IMR-90 (cell line): Measurements from ENCODE around the gene TSC22D3. TPM values are rescaled to one million over a fixed set of nuclear protein-coding genes. Genes with fewer than 3 reads are reported as not detected.

Experiments
- ATAC-seq: fragments of 200-7000 bp; cut with Tn5 transposase; 2 replicates; pipeline ENCODE4 v1.9.1; 2020; ENCODE audit warnings: low read depth, mild to moderate bottlenecking, moderate library complexity
- BruUV-seq: library from RNA; stranded (reverse); fragments of 400-500 nt; replicated peaks from 2 replicates; lab custom pipeline; 2021; lab: Mats Ljungman, UMichigan
- CTCF ChIA-PET: fragments of 300-600 bp; formaldehyde crosslinking; extraction: SDS; loops from one replicate; lab custom pipeline; 2021; ENCODE audit warnings: antibody characterized with exemption; lab: Yijun Ruan, JAX
- POLR2A ChIA-PET: fragments of 300-600 bp; sonication (Branson Sonifier 250); formaldehyde crosslinking; loops from one replicate; lab custom pipeline; 2022; ENCODE audit warnings: antibody characterized with exemption; ENCODE audit not compliant: unreplicated experiment; lab: Charles Lee
- DNase-seq: peaks from one replicate; pipeline ENCODE4 v3.0.0; 2013
- H2AFZ ChIP-seq: replicated peaks from 2 replicates; pipeline ENCODE3; 2013; ENCODE audit warnings: low read length, mild to moderate bottlenecking; ENCODE audit not compliant: poor library complexity
- H2AK5ac ChIP-seq: 2 replicates; pipeline ENCODE4 v1.6.1; 2013; ENCODE audit warnings: low read depth, low read length, inconsistent platforms
- H2AK9ac ChIP-seq: replicated peaks from 2 replicates; pipeline ENCODE3; 2013; ENCODE audit warnings: mild to moderate bottlenecking, low read depth, low read length, moderate library complexity; ENCODE audit not compliant: poor library complexity
- H2BK120ac ChIP-seq: 2 replicates; pipeline ENCODE4 v1.6.1; 2013; ENCODE audit warnings: low read depth, low read length, inconsistent platforms
- H2BK15ac ChIP-seq: 3 replicates; pipeline ENCODE4 v1.6.1; 2013; ENCODE audit warnings: low read depth, low read length, inconsistent platforms
- H2BK20ac ChIP-seq: 2 replicates; pipeline ENCODE4 v1.6.1; 2013; ENCODE audit warnings: low read depth, mild to moderate bottlenecking, inconsistent platforms, low read length, moderate library complexity
- H2BK5ac ChIP-seq: 2 replicates; pipeline ENCODE4 v1.6.1; 2013; ENCODE audit warnings: mild to moderate bottlenecking, low read depth, low read length, inconsistent platforms; ENCODE audit not compliant: poor library complexity, severe bottlenecking
- H3K14ac ChIP-seq: replicated peaks from 2 replicates; pipeline ENCODE4 v1.6.1; 2013; ENCODE audit warnings: low read depth, low read length, inconsistent platforms
- H3K18ac ChIP-seq: 2 replicates; pipeline ENCODE4 v1.6.1; 2013; ENCODE audit warnings: low read depth, low read length, control low read depth
- H3K23ac ChIP-seq: 2 replicates; pipeline ENCODE4 v1.6.1; 2013; ENCODE audit warnings: low read depth, low read length, inconsistent platforms
- H3K27ac ChIP-seq: 2 replicates; pipeline ENCODE4 v1.5.1; 2013; ENCODE audit warnings: mild to moderate bottlenecking, control low read depth, low read length; ENCODE audit not compliant: insufficient read depth
- H3K27me3 ChIP-seq: 2 replicates; pipeline ENCODE4 v1.6.1; 2013; ENCODE audit warnings: low read length; ENCODE audit not compliant: control insufficient read depth, insufficient read depth
- H3K36me3 ChIP-seq: 2 replicates; pipeline ENCODE4 v1.6.1; 2013; ENCODE audit warnings: low read length, mixed read lengths; ENCODE audit not compliant: control insufficient read depth, insufficient read depth
- H3K4ac ChIP-seq: 2 replicates; pipeline ENCODE4 v1.6.1; 2013; ENCODE audit warnings: low read depth, low read length, inconsistent platforms
- H3K4me1 ChIP-seq: 2 replicates; pipeline ENCODE4 v1.6.1; 2013; ENCODE audit warnings: low read length, mixed read lengths; ENCODE audit not compliant: control insufficient read depth, insufficient read depth
- H3K4me2 ChIP-seq: 2 replicates; pipeline ENCODE4 v1.6.1; 2013; ENCODE audit warnings: low read depth, mild to moderate bottlenecking, control low read depth, low read length, moderate library complexity
- H3K4me3 ChIP-seq: 2 replicates; pipeline ENCODE4 v1.5.1; 2013; ENCODE audit warnings: low read depth, mild to moderate bottlenecking, control low read depth, low read length, moderate library complexity; ENCODE audit not compliant: insufficient read depth
- H3K56ac ChIP-seq: 2 replicates; pipeline ENCODE4 v1.6.1; 2013; ENCODE audit warnings: low read length, inconsistent platforms; ENCODE audit not compliant: insufficient read depth; ENCODE audit errors: extremely low read depth
- H3K79me1 ChIP-seq, 2 experiments: 2 replicates each; pipeline ENCODE4 v1.6.1; 2013; ENCODE audit warnings: low read length in 2 of 2, inconsistent platforms in 1 of 2, low read depth in 1 of 2
- H3K9ac ChIP-seq: 2 replicates; pipeline ENCODE4 v1.6.1; 2013; ENCODE audit warnings: low read depth, low read length, control low read depth
- H3K9me1 ChIP-seq: 2 replicates; pipeline ENCODE4 v1.6.1; 2013; ENCODE audit warnings: low read length, inconsistent platforms; ENCODE audit not compliant: insufficient read depth
- H3K9me3 ChIP-seq: 2 replicates; pipeline ENCODE4 v1.6.1; 2013; ENCODE audit warnings: low read length; ENCODE audit not compliant: control insufficient read depth, insufficient read depth
- H4K20me1 ChIP-seq: 2 replicates; pipeline ENCODE4 v1.6.1; 2013; ENCODE audit warnings: low read length, inconsistent platforms; ENCODE audit not compliant: insufficient read depth
- H4K5ac ChIP-seq: 2 replicates; pipeline ENCODE4 v1.6.1; 2013; ENCODE audit warnings: mild to moderate bottlenecking, low read depth, low read length, control low read depth
- H4K8ac ChIP-seq, 2 experiments: 2 replicates each; pipeline ENCODE4 v1.6.1; 2013; ENCODE audit warnings: low read depth in 2 of 2, low read length in 2 of 2, control low read depth in 1 of 2, inconsistent platforms in 1 of 2
- H4K91ac ChIP-seq: 2 replicates; pipeline ENCODE4 v1.6.1; 2013; ENCODE audit warnings: low read depth, low read length, inconsistent platforms; ENCODE audit not compliant: insufficient read depth
- RFX5 ChIP-seq: IDR thresholded peaks from 2 replicates; pipeline ENCODE4 v1.8.0; 2012; ENCODE audit warnings: low read depth, mild to moderate bottlenecking, low read length, moderate library complexity
- WGBS, 2 experiments: methylation state at CpG; one replicate each; pipeline versions ENCODE4 v1.1.5 to v1.1.7; 2013; ENCODE audit warnings: missing lambda C conversion rate in 2 of 2; ENCODE audit not compliant: insufficient read length in 1 of 2; ENCODE audit errors: extremely low coverage in 2 of 2; 5-methylcytosine and 5-hydroxymethylcytosine counted together
- dilution Hi-C: fragments of 300-500 bp; cut with HindIII; formaldehyde crosslinking; loops from one replicate; pipeline ENCODE4 v1.14.3; 2018; ENCODE audit warnings: low sequenced_read_pairs; ENCODE audit not compliant: unreplicated experiment
- in situ Hi-C: fragments of 300-500 bp; cut with MboI; formaldehyde crosslinking; loops from 3 replicates; pipeline ENCODE4 v1.14.3; 2019; ENCODE audit warnings: low sequenced_read_pairs, inconsistent platforms, mixed read lengths
- intact Hi-C: fragments of 100-400 bp; cut with micrococcal nuclease; formaldehyde crosslinking; loops from 2 replicates; pipeline ENCODE4 v1.10.0; 2022
- polyA plus RNA-seq, 3 experiments: library from polyadenylated mRNA; depleted of rRNA; stranded (reverse); fragments of >200 nt; gene quantifications; 2 replicates each; pipeline ENCODE4 v1.2.3, GENCODE V29; 2012; ENCODE audit warnings: low replicate concordance in 1 of 3
- total RNA-seq: library from RNA; depleted of rRNA; stranded (reverse); fragments of >200 nt; gene quantifications from 2 replicates; pipeline ENCODE4 v1.2.3, GENCODE V29; 2012

The TSC22D3 gene
- total and polyA plus RNA-seq, 2 of the 4 experiments (the other 2 are of a cell fraction), result 9.9 to 14.0 TPM

DNA sequence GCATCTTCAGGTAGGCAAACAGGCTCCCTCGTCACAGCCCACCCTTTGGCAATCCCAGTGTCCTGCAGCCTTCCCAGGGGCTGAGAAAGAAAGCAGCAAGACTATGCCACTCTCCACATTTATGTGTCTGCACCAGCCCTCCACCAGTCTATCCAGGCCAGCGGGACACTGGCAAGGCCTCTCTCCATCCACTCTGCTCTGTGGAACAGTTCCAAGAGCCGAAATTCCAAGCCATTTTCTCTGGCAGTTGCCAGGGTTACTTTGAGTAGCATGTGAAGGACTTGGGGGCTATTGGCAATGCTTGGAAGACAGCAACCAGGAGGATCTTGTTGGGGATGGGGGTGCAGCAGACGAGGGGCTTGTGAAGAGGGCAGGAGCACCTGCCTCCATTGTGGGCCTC, 52.1 kb downstream of the TSC22D3 start:
- H3K4me2 ChIP-seq, result no peak overlapping the region
- H3K14ac ChIP-seq, result no peak overlapping the region
- H3K36me3 ChIP-seq, result no peaks in the 10 kb centered on the region
- no peak overlapping the region for H2AFZ ChIP-seq
- H2BK120ac ChIP-seq, result no peak overlapping the region
- no peak overlapping the region for H3K23ac ChIP-seq
- CTCF ChIA-PET, result no interaction called here
- intact Hi-C loops, result no loop called here
- H4K5ac ChIP-seq, result no peak overlapping the region
- no peak for DNase-seq
- TF ChIP-seq RFX5, result no peak
- H4K91ac ChIP-seq, result no peak overlapping the region
- no peak overlapping the region for H2AK9ac ChIP-seq
- no peaks in the 10 kb centered on the region for H4K20me1 ChIP-seq
- H3K4me3 ChIP-seq, result no peak overlapping the region
- no peaks in the 10 kb centered on the region for H3K9me3 ChIP-seq
- no peak overlapping the region for H3K27ac ChIP-seq
- no peak overlapping the region for H3K9ac ChIP-seq
- no TSS peak for BruUV-seq
- no peak overlapping the region for H3K18ac ChIP-seq
- H2BK5ac ChIP-seq, result no peak overlapping the region
- H3K4ac ChIP-seq, result no peak overlapping the region
- 80% methylated on average over 1 of the region's 4 CpGs; no CpG with 5 or more reads in 1 of the 2 experiments for WGBS, 2 experiments
- POLR2A ChIA-PET, result no interaction called here
- no peaks in the 10 kb centered on the region; the same call in 1 of the 2 replicates for H3K4me1 ChIP-seq
- H2BK20ac ChIP-seq, result no peak overlapping the region
- in situ Hi-C loops, result no loop called here
- ATAC-seq, result no peak
- dilution Hi-C loops, result no loop called here
- H4K8ac ChIP-seq, result no peak overlapping the region
- H2AK5ac ChIP-seq, result no peak overlapping the region
- H3K79me1 ChIP-seq, result no peaks in the 10 kb centered on the region
- no peak overlapping the region for H3K56ac ChIP-seq
- H3K9me1 ChIP-seq, result no peaks in the 10 kb centered on the region
- H2BK15ac ChIP-seq, result no peak overlapping the region
- peaks cover 28% of the 10 kb centered on the region for H3K27me3 ChIP-seq
